Gastroesophageal sphincter (tissue), 4 donors: ENCODE measurements around the gene TEX264. TPM values are rescaled to one million over a fixed set of nuclear protein-coding genes. Genes with fewer than 3 reads are reported as not detected.
"Not testable (repeated sequence)": the region's sequence is repeated elsewhere in the genome, so short reads cannot be mapped to it uniquely, and the experiment has no call there.

Experiments
- ATAC-seq: fragments of 150-250 bp; one replicate; pipeline ENCODE4 v1.9.1; 2016; ENCODE audit warnings: mild to moderate bottlenecking, moderate library complexity
- H3K27ac ChIP-seq, 4 donors: fragments of 200-600 bp; sonication (generic) in 3 of 4; 1 replicate in 3 of 4; 2 replicates in 1 of 4; pipeline ENCODE4 v1.5.1; 2016 to 2019
- H3K27me3 ChIP-seq: fragments of 200-600 bp; sonication (generic); one replicate; pipeline ENCODE4 v1.5.1; 2019
- H3K36me3 ChIP-seq, 2 donors: fragments of 200-600 bp; sonication (generic); one replicate each; pipeline ENCODE4 v1.5.1; 2019; ENCODE audit warnings: control low read depth in 1 of 2
- H3K4me1 ChIP-seq, 3 donors: fragments of 200-600 bp; sonication (generic); 1 replicate in 2 of 3; 2 replicates in 1 of 3; pipeline ENCODE4 v1.5.1; 2016 to 2019; ENCODE audit warnings: control low read depth in 2 of 3
- H3K4me3 ChIP-seq, 2 donors: fragments of 200-600 bp; sonication (generic); one replicate each; pipeline ENCODE4 v1.5.1; 2019; ENCODE audit warnings: mild to moderate bottlenecking in 1 of 2, moderate library complexity in 1 of 2
- H3K9me3 ChIP-seq, 3 donors: fragments of 200-600 bp; sonication (generic); one replicate each; pipeline ENCODE4 v1.5.1; 2017 to 2019; ENCODE audit warnings: control low read depth in 2 of 3
- EP300 ChIP-seq: sonication (generic); formaldehyde crosslinking; IDR thresholded peaks from one replicate; pipeline ENCODE4 v1.6.1; 2017; ENCODE audit warnings: antibody characterized with exemption, mild to moderate bottlenecking
- POLR2A ChIP-seq, 2 donors: fragments of 450-650 bp; IDR thresholded peaks; one replicate each; pipeline ENCODE4 v1.6.1; 2017; ENCODE audit warnings: antibody characterized with exemption in 2 of 2, mild to moderate bottlenecking in 2 of 2, moderate library complexity in 1 of 2
- POLR2AphosphoS5 ChIP-seq: sonication (generic); formaldehyde crosslinking; IDR thresholded peaks from one replicate; pipeline ENCODE4 v1.6.1; 2017; ENCODE audit warnings: antibody characterized with exemption
- WGBS, 2 donors: methylation state at CpG; one replicate each; pipeline ENCODE4 v1.1.5; 2018; ENCODE audit warnings: low coverage in 1 of 2; 5-methylcytosine and 5-hydroxymethylcytosine counted together
- total RNA-seq, 4 donors: library from RNA; depleted of rRNA; stranded (reverse); fragments of >200 nt; gene quantifications; one replicate each; pipeline ENCODE4 v1.1.0, GENCODE V29; 2016
- TF ChIP-seq, protein P1 (sequence below), 4 experiments: fragments of 200-600 bp in 2 of 4; fragments of 450-650 bp in 2 of 4; sonication (generic) in 1 of 4; IDR thresholded peaks; one replicate each; pipeline ENCODE4 v1.5.1; 2017 to 2019; ENCODE audit warnings: antibody characterized with exemption in 4 of 4, mild to moderate bottlenecking in 2 of 4, moderate library complexity in 2 of 4

Gene TEX264
- total RNA-seq, 4 donors from 2014 or later: 43.9 to 67.5 (median 51.4) TPM

DNA sequence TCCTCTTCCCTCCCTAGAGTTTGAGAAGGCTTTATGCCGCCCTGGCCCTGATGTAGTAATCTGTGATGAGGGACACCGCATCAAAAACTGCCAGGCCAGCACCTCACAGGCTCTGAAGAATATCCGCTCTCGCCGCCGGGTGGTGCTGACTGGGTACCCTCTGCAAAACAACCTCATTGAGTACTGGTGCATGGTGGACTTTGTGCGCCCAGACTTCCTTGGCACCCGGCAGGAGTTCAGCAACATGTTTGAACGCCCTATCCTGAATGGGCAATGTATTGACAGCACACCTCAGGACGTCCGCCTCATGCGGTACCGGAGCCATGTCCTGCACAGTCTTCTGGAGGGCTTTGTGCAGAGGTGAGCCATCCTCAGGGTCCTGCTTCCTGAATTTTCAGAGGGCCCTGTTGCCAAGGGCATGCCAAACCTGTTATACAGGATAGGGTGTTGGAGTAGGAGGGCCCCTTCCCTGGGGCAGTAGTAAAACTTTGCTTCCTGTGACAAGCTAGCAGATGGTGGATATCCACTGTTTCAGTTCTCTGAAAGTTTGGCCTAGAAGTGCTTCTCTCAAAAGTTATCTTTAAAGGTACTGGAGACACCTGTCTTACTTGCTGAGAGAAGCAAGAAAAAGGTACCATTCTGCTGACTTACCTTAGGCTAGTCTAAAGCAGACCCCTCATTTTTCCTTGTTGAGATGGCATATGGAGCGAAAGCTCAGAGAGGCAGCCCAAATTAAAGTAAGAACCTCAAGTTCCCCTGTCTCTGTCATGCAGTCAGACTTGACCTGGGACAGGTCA lies 33.7 kb upstream of the TEX264 start:
- Histone ChIP-seq H3K36me3 (peaks cover 6 to 99% of the 10 kb centered on the region in 2 donors), H3K4me3 (no peak overlapping the region), H3K9me3 (no peaks in the 10 kb centered on the region), H3K27me3 (no peaks in the 10 kb centered on the region), H3K4me1 (no peaks in the 10 kb centered on the region), H3K27ac (no peak overlapping the region)
- 80 to 84% methylated on average over 1 to 3 of the region's 14 CpGs for WGBS, 2 donors
- no peak for ATAC-seq
- TF ChIP-seq POLR2A (IDR thresholded peaks at IDR 0.05) (no peak), EP300 (no peak), POLR2AphosphoS5 (no peak)
- TF ChIP-seq, protein P1, sequence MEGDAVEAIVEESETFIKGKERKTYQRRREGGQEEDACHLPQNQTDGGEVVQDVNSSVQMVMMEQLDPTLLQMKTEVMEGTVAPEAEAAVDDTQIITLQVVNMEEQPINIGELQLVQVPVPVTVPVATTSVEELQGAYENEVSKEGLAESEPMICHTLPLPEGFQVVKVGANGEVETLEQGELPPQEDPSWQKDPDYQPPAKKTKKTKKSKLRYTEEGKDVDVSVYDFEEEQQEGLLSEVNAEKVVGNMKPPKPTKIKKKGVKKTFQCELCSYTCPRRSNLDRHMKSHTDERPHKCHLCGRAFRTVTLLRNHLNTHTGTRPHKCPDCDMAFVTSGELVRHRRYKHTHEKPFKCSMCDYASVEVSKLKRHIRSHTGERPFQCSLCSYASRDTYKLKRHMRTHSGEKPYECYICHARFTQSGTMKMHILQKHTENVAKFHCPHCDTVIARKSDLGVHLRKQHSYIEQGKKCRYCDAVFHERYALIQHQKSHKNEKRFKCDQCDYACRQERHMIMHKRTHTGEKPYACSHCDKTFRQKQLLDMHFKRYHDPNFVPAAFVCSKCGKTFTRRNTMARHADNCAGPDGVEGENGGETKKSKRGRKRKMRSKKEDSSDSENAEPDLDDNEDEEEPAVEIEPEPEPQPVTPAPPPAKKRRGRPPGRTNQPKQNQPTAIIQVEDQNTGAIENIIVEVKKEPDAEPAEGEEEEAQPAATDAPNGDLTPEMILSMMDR (IDR thresholded peaks at IDR 0.05): no peak

DNA sequence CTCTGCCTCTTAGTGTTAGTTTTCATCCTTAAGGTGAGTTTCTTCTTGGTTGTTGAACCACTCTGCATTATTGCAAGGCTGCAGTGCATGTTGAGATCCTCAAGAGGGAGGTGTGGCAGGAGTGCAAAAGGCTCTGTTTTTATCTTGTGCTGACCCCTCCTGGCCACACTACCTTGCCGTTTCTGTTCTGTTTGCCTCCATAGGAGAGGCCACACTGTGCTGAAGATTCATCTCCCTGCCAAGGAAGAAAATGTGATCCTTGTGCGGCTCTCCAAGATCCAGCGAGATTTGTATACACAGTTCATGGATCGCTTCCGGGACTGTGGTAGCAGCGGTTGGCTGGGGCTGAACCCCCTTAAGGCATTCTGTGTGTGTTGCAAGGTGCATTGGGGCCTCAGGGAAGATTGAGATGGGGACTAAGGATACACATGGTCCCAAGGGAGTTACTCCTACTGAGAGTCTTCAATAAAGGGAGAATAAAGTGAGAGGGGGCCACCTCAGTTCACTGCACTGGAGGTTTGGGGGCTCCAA lies 33.0 kb upstream of the TEX264 start:
- WGBS, 2 donors: 0 to 77% methylated on average over 1 to 6 of the region's 6 CpGs
- peak; percentile 46 for ATAC-seq
- Histone ChIP-seq H3K27me3 (no peaks in the 10 kb centered on the region), H3K9me3 (no peaks in the 10 kb centered on the region), H3K36me3 (peaks cover 6 to 99% of the 10 kb centered on the region in 2 donors), H3K4me3 (no peak overlapping the region), H3K27ac (no peak overlapping the region), H3K4me1 (no peaks in the 10 kb centered on the region)
- TF ChIP-seq, protein P1 (IDR thresholded peaks at IDR 0.05): peak in 3 of 4 experiments; percentile 62 to 70 (median 68)
- TF ChIP-seq POLR2AphosphoS5: no peak

DNA sequence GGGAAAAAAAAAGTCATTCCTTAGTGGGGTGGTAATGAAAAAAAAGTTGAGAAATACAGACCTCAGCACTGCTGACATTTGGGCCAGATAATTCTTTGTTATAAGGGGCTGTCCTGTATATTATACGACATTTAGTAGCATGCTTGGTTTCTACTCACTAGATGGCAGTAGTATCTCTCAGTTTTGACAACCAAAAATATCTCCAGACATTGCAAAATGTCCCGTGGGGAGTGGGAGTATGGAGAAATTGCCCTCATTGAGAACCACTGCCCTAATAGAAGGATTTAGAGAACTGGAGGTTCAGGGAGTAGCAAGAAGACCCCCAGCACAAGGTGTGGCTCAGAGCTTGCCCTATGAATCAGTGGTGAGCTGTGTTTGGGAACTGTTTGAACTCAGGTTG lies 28.6 kb upstream of the TEX264 start:
- H3K27ac ChIP-seq: no peak overlapping the region
- peaks cover 25 to 100% of the 10 kb centered on the region in 2 donors for H3K36me3 ChIP-seq
- WGBS, 2 donors: 6 to 8% methylated on average over 2 of the region's 2 CpGs
- no peak for ATAC-seq
- peaks cover 0 to 1% (median 0%) of the 10 kb centered on the region in 3 donors for H3K9me3 ChIP-seq
- no peaks in the 10 kb centered on the region for H3K4me1 ChIP-seq
- TF ChIP-seq EP300: no peak
- TF ChIP-seq, protein P1 (IDR thresholded peaks at IDR 0.05): no peak
- no peak overlapping the region for H3K4me3 ChIP-seq
- H3K27me3 ChIP-seq: no peaks in the 10 kb centered on the region

DNA sequence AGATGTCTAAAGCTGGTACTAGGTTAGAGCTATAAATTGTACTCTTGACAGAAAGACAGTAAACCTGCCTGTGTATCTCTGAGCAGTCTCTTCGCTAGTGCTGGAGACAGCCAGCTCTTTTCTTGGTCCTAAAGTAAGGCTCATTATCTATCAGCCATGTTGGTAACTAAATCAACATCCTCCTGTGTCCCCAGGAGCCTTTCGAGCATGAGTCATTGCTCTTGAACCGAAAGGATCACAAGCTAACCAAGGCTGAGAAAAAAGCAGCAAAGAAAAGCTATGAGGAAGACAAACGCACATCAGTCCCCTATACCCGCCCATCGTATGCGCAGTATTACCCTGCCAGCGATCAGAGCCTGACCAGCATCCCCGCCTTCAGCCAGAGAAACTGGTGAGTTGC lies 25.0 kb upstream of the TEX264 start:
- 92 to 98% methylated on average over 7 to 9 of the region's 9 CpGs for WGBS, 2 donors
- H3K36me3 ChIP-seq: peaks cover 18 to 96% of the 10 kb centered on the region in 2 donors
- peaks cover 0 to 10% (median 0%) of the 10 kb centered on the region in 3 donors for H3K9me3 ChIP-seq
- ATAC-seq: no peak
- H3K27me3 ChIP-seq: no peaks in the 10 kb centered on the region
- H3K4me3 ChIP-seq: no peak overlapping the region
- H3K27ac ChIP-seq: no peak overlapping the region
- no peaks in the 10 kb centered on the region for H3K4me1 ChIP-seq
- no peak for TF ChIP-seq POLR2A (IDR thresholded peaks at IDR 0.05)

DNA sequence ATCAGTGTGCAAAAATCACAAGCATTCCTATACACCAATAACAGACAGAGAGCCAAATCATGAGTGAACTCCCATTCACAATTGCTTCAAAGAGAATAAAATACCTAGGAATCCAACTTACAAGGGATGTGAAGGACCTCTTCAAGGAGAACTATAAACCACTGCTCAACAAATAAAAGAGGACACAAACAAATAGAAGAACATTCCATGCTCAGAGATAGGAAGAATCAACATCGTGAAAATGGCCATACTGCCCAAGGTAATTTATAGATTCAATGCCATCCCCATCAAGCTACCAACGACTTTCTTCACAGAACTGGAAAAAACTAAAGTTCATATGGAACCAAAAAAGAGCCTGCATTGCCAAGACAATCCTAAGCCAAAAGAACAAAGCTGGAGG lies 18.9 kb upstream of the TEX264 start:
- not testable (repeated sequence) for ATAC-seq, H3K27me3 ChIP-seq, H3K4me3 ChIP-seq, H3K27ac ChIP-seq, H3K4me1 ChIP-seq
- peaks cover 0 to 10% (median 0%) of the 10 kb centered on the region in 3 donors for H3K9me3 ChIP-seq
- peaks cover 0 to 66% of the 10 kb centered on the region in 2 donors for H3K36me3 ChIP-seq
- 96 to 100% methylated on average over 1 to 2 of the region's 2 CpGs for WGBS, 2 donors

DNA sequence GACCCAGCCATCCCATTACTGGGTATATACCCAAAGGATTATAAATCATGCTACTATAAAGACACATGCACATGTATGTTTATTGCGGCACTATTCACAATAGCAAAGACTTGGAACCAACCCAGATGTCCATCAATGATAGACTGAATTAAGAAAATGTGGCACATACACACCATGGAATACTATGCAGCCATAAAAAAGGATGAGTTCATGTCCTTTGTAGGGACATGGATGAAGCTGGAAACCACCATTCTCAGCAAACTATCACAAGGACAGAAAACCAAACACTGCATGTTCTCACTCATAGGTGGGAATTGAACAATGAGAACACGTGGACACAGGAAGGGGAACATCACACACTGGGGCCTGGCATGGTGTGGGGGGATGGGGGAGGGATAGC lies 17.6 kb upstream of the TEX264 start:
- not testable (repeated sequence) for H3K9me3 ChIP-seq, H3K4me3 ChIP-seq, H3K27me3 ChIP-seq, H3K4me1 ChIP-seq, ATAC-seq, H3K27ac ChIP-seq
- 80% methylated on average over 1 of the region's 2 CpGs; no CpG with 5 or more reads in 1 of the 2 donors for WGBS, 2 donors
- peaks cover 0 to 66% of the 10 kb centered on the region in 2 donors for H3K36me3 ChIP-seq
